HG02678 (cell line): ENCODE results near the gene CDH4.

Experiments used
- ATAC-seq: cut with Tn5 transposase; IDR thresholded peaks from one replicate; pipeline ENCODE4 v1.9.1; 2021; ENCODE audit warnings: mild to moderate bottlenecking, moderate library complexity; ENCODE audit not compliant: unreplicated experiment

CDH4 gene

DNA sequence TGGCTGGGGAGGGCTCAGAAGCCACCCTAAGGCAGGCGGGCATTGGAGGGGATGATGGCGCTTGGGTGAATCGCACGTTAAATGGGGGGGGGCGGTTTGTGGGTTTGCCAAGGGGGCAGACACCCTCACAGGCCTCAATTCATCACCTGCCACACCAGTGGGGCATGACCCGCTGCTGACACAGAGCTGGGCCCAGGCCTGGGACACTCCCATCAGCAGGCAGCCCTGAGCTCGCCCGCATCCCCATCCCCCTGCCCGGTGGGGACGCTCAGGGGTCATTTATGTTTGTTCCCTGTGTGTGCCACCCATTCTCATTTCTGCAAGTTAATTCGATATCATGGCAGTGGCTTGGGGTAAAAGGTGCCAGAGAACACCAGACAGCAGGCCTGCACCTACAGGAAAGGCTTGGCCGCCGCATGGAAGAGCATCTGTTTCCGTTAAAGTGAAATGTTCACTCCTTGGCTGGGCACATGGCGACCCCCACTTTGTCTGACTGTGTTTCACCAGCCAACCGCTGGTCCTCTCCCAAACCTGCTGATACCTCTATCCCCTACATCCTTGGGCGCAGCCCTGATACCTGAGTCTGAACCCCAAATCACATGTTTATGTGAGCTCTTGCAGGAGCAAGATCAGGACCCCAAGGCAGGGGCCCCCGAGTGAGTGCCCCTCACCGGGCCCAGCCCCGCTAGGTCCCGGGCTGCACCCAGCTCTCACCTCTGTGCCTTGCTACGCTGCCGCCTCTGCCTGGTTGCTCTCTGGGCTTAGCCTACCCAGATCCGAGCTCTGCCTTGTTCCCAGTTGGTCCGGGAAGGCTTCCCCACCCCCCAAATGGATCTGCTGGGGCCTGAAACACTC lies 564.8 kb downstream of the CDH4 start:
- ATAC-seq = no peak

DNA sequence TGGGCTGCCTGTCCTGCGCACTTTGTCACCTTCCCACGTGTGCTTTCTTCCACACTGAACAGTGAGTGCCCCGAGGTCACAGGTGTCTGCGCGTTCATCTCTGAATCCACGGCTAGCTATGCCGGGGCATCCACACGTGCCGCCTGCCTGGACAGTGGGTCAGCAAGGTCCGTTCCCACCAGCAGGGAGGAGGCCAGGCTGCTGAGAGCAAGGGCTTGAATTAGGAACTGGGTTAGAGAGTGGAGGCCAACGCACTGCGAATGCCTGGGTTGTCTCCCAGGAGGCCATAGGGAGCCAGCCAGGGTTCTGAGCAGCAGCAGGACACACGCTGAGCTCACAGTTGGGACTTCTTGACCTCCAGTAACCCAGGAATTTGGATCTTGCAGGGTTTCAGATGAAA lies 565.5 kb downstream of the CDH4 start:
- ATAC-seq = no peak

- no peak for ATAC-seq
Measured at GRCh38 chr20:61818746-61819573, 566.9 kb downstream of the CDH4 start.

GRCh38 chr20:61819574-61819846 lies 567.4 kb downstream of the CDH4 start:
- ATAC-seq = no peak

GRCh38 chr20:61819921-61820825 lies 568.1 kb downstream of the CDH4 start:
- no peak for ATAC-seq

DNA sequence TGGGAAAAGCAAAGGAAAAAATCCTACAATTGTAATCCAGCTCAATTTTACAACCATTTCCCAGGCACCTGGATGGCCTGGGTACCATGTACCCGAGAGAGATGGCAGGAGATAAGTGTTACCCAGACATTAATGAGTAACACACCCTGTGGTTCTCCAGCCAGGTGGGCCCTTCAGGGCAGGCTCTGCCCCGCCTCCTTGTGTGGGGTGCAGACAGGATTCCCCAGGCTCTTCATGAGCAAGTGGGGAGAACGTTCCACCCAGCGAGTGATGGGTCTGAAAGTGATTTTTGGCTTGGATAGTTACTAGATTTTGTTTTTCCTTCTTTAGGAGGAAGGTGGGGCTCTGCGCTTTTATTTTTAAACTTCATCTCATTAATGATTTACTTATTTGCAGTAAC lies 569.7 kb downstream of the CDH4 start:
- ATAC-seq = no peak

DNA sequence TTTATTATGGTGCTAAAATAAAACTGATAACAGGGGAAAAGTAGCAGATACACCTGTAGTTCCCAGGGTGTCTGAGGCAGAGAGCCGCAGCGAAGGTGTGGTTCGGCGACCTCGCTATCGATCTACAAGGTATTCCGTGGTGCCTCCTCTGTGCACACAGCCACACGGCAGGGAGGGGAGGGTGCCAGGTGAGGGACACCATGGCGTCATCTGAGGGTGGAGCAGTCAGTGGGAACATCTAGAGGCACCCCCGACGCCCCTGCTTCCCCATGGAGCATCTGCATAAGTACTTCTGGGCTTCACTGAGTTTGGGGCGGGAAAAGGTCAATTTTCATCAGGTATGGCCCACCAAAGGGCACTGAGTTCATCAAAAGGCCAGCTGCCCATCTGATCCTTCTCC lies 570.3 kb downstream of the CDH4 start:
- no peak for ATAC-seq

- ATAC-seq = no peak
Measured at GRCh38 chr20:61823242-61823641, 571.2 kb downstream of the CDH4 start.

GRCh38 chr20:61828891-61829290 lies 576.8 kb downstream of the CDH4 start:
- no peak for ATAC-seq

DNA sequence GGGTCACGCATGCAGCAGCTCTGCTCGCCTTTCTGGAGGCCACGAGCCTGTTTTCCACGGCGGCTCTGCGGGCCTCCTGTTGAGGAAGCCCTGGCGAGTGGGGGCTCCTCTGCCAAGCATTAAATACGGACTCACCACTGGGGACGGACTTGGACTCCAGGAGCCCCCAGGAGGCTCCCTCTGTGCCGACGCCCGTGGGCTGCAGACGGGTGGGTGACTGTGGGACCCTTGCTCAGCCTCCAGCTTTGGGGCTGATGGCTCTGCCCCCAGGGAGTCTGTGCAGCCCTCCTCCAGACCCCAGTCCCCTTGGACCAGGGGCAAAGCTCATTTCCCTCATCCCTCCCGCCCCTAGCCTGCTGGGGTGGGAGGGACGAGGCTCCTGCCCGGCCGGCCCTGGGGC lies 577.5 kb downstream of the CDH4 start:
- no peak for ATAC-seq

GRCh38 chr20:61830241-61830930 lies 578.3 kb downstream of the CDH4 start:
- ATAC-seq = no peak

- ATAC-seq = no peak
Measured at GRCh38 chr20:61830991-61831390, 578.9 kb downstream of the CDH4 start.

GRCh38 chr20:61832181-61832580 lies 580.1 kb downstream of the CDH4 start:
- no peak for ATAC-seq

GRCh38 chr20:61833807-61834610 lies 581.9 kb downstream of the CDH4 start:
- ATAC-seq = no peak

- no peak for ATAC-seq
Measured at GRCh38 chr20:61835301-61835700, 583.2 kb downstream of the CDH4 start.

DNA sequence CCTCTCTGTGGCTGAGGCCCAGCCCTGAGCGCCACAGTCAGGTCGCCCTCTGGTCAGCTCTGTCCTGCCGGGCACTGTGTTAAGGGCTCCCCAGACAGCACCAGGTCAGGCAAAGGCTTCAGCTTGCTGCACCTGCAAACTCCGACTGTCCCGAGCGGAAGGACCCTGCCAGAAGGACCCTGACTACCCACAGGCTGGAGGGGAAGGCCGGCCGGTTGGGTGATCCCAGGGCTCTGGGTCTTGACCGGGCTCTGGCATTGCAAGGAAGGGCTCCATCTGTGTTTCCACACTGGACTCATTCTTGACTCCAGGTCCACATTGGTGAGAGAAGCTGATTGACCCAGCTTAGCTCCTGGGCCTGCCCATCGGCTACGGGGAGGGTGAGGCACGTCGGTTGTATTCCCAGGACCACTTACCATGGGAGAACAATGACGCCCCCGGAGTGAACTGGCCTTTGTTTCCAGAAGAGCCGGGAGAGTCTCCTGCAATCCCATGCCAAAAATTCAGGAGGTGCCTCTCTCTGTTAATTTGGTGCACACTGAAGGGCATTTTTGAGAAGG lies 583.8 kb downstream of the CDH4 start:
- no peak for ATAC-seq

- no peak for ATAC-seq
Measured at GRCh38 chr20:61837200-61837599, 585.1 kb downstream of the CDH4 start.

- no peak for ATAC-seq
Measured at GRCh38 chr20:61839223-61839911, 587.3 kb downstream of the CDH4 start.
